Measurements from ENCODE around the gene ALPG.
"Not testable (repeated sequence)": the region's sequence is repeated elsewhere in the genome, so short reads cannot be mapped to it uniquely, and the experiment has no call there.

ALPG gene

GRCh38 chr2:232398293-232399034 is 8.2 kb upstream of the ALPG start:
- DNase-seq (ENCODE audit: low spot score): no peak

DNA sequence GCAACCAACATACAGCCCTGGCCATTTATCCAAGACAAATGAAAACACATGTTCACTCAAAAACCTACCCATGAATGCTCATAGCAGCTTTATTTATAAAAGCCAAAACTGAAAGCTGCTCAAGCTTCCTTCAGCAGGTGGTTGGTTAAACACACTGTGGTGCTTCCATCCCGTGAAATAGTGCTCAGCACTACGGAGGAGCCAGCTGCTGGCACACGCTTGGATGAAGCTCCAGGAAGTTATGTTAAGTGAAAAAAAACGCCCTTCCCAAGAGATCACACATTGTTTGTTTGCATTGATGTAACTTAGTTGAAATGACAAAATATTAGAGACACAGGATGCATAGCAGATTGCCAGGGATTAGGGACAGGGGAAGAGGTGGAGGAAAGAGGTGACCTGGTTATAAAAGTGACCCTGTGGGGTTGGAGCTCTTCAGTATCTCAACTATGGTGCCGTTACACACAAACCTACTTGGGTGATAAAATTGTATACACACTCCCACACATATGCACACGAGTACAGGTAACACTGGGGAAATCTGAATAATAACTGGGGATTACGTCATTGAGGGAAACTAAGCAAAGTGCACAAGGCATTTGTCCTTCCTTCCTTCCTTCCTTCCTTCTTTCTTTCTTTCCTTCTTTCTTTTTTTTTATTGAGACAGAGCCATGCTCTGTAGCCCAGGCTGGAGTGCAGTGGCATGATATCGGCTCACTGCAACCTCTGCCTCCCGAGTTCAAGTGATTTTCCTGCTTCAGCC is 6.2 kb upstream of the ALPG start:
- no peak for DNase-seq (ENCODE audit: low spot score)

DNA sequence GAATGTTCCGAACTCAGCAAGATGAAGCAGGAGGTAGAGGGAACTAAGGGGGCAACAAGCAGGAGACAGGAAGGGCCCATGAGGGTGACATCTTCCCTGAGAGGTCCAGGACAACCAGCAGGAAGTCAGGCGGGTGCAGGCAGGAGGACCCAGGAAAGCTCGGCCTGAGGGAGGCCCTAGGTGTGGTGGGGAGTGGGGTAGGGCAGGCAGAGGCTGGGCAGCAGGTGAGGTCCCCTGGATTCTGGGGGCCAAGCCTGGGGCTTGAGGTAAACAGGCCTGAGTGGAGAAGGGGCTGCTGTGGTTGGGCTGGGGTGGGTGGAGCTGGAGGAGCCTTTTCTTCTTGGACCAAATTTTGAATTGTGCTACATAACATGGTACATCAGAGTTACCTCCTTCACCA is 4.1 kb upstream of the ALPG start:
- DNase-seq (ENCODE audit: low spot score): no peak

DNA sequence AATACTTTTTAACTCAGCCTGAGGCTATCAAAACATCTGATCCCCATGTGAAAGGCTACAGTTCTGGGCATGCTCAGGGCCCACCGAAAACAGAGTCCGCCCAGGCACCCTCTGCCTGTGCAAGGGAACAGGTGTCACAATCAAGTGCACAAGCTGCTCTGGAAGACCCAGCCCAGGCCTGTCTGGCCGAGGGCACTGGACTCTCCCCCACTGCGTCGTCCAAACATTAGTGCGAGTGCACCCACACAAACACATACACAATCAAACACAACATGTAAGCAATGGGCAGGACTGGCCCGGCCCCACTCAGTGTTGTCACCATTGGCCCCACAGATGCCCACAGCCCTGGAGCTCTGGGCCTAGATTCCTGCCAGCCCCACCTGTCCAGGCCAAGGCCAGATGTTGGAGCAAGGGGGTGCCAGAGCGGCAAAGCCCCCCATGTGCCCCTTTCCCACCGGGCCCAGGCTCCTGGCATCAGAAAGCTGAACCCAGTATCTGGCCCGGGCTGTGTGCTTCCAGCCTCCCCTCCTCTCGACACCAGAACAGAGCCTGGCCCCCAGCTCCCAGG is 617 bp upstream of the ALPG start:
- DNase-seq (ENCODE audit: low spot score): no peak

DNA sequence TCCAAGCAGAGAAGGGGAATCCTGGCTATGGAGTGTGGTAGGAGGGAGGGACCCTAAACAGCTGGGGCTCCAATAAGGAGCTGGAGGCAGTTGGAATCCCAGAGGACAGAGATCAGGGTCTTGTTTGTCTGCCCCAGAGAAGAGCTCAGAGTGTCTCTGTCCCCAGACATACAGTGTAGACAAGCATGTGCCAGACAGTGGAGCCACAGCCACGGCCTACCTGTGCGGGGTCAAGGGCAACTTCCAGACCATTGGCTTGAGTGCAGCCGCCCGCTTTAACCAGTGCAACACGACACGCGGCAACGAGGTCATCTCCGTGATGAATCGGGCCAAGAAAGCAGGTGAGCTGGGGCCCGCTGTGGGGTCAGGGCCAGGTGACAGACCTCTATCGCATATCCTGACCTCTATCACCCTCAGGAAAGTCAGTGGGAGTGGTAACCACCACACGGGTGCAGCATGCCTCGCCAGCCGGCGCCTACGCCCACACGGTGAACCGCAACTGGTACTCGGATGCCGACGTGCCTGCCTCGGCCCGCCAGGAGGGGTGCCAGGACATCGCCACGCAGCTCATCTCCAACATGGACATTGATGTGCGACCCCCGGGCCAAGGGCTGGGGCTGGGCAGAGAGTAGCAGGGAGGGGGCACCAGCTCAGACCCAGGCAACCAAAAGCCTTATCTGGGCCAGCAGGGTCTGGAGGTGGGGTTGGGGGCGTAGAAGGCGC is 945 bp downstream of the ALPG start:
- DNase-seq (ENCODE audit: low spot score): not testable (repeated sequence)

DNA sequence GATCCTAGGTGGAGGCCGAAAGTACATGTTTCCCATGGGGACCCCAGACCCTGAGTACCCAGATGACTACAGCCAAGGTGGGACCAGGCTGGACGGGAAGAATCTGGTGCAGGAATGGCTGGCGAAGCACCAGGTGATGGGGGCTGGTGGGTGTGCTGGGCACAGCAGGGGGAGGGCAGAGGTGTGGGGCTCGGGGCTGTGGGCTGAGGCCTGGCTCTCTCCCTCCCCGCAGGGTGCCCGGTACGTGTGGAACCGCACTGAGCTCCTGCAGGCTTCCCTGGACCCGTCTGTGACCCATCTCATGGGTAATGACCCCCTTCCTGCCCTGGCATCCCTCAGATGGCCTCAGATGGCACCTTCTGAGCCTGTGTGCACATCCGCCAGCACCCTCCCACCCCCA is 1.6 kb downstream of the ALPG start:
- DNase-seq (ENCODE audit: low spot score): not testable (repeated sequence)

DNA sequence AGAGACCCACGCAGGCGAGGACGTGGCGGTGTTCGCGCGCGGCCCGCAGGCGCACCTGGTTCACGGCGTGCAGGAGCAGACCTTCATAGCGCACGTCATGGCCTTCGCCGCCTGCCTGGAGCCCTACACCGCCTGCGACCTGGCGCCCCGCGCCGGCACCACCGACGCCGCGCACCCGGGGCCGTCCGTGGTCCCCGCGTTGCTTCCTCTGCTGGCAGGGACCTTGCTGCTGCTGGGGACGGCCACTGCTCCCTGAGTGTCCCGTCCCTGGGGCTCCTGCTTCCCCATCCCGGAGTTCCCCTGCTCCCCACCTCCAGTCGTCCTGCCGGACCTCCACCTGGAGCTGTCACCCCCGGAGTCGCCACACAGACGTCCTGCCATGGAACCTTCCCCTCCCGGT is 3.0 kb downstream of the ALPG start:
- not testable (repeated sequence) for DNase-seq (ENCODE audit: low spot score)

DNA sequence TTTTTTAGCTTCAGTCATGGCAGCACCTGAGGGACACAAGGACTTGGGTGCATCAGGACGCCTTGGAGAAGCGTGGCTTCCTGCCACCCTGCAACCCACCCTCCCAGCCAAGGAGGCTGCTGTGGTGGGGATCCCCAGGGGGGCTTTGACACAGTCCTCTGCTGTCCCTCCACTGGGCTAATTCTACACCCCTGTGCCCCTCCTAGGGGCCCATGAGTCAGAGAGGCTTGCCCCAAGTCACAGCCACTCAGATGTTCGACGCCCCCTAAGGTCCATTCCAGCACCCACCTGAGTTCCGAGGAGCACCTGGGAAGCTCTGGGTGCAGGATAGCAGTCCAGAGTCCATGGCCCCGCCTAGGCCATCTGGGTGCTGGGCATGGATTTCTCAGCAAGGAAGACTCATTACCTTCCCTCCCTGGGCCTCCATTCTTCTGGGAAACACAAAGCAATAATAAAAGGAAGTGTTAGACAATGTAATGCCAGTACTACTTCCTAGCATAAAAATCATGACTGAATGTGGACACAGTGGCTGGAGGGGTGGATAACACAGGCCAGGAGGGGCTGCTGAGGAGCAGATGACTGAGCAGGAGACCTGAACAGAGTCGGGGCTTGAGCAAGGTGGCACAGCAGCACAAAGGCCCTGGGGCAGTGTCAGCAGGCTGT is 3.7 kb downstream of the ALPG start:
- no peak for DNase-seq (ENCODE audit: low spot score)

- no peak for DNase-seq (ENCODE audit: low spot score)
Measured at GRCh38 chr2:232411901-232412629, 5.4 kb downstream of the ALPG start.

- DNase-seq (ENCODE audit: low spot score): no peak
Measured at GRCh38 chr2:232412986-232413385, 6.3 kb downstream of the ALPG start.

DNA sequence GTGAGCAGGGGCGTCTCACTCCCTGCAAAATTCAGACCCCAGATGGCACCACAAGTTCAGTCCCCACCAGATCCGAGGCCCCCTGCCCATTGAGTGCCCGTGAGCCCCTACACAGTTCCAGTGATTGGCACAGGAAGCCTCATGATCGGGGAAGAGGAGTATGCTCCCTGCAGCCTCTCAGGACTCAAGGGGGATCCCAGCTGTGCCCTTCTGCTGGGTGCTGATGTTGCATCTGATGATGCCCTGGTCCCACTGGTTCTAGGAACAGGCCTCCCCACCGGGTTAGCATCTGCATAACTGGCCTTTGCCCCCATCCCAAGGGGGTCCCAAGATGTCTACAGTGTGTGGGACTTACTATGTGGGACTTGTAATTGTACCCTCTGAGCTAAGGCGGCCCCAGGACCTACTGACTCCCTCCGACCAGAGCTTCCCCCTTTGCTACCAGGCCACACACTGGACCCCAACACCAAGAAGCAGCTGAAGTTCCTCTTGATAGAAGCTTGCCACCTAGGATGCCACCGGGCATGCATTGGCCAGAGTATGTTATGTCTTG is 8.6 kb downstream of the ALPG start:
- DNase-seq (ENCODE audit: low spot score): no peak

- no peak for DNase-seq (ENCODE audit: low spot score)
Measured at GRCh38 chr2:232415736-232416520, 9.3 kb downstream of the ALPG start.

DNA sequence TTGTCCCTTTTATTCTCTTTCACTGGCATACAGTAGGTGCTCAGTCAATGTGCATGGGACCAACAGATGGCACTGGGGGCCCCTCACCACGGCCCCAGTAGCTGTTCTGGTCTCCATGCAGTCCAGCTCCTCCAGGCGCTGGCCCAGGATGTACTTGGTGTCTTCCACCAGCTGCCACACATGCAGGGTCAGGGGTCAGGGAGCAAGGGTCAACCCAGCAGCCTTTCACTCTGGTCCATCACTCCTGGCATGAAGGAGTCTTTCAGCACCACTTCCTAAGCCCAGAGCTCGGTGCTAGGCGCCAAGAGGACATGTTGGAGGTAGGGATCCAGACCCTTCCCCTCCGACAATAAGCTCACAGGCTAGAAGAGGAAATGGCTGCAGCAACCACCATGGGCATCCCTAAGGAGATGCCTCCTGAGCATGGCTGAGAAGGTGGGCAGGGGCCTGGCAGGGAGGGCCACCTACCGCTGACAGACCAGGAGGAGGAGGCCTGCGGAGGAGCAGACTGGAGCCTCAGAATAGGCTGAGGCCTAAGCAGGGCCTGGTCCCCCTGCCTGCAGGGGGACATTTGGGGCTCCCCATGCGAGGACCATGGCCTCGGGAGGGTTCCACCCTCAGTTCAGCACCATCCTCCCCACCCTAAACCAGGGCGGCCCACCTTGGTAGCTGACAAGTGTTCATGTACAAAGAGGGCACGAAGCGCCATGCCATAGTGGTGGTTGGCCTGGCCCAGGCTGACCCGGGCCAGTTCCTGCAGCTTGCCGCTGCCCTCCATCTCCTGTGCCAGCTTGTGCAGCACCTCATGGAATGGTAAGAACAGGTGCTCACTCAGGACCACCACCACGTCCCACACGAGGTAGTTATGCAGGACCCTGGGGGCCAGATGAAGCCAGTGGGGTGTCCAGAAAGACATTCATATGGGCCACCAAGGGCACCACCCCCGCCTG is 10.2 kb downstream of the ALPG start:
- DNase-seq (ENCODE audit: low spot score): no peak

GRCh38 chr2:232417489-232417888 is 10.8 kb downstream of the ALPG start:
- DNase-seq (ENCODE audit: low spot score): no peak

DNA sequence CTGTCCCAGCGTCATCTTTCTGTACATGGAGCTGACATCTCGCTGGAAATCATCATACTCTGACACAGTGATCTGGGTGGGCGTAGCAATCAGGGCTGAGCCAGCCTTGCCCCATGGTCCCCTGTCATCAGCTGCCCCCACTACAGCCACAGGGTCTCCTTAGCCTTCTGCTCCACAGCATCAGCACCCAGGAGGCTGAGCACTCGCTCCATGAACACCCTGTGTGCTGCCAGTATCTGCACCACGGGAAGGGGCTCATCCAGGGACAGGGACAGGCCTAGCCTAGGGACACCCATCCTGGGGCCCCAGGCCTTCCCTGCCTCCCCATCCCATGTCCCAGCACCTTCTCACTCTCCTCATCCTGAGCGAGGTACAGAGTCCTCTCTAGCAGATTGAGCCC is 11.4 kb downstream of the ALPG start:
- no peak for DNase-seq (ENCODE audit: low spot score)

DNA sequence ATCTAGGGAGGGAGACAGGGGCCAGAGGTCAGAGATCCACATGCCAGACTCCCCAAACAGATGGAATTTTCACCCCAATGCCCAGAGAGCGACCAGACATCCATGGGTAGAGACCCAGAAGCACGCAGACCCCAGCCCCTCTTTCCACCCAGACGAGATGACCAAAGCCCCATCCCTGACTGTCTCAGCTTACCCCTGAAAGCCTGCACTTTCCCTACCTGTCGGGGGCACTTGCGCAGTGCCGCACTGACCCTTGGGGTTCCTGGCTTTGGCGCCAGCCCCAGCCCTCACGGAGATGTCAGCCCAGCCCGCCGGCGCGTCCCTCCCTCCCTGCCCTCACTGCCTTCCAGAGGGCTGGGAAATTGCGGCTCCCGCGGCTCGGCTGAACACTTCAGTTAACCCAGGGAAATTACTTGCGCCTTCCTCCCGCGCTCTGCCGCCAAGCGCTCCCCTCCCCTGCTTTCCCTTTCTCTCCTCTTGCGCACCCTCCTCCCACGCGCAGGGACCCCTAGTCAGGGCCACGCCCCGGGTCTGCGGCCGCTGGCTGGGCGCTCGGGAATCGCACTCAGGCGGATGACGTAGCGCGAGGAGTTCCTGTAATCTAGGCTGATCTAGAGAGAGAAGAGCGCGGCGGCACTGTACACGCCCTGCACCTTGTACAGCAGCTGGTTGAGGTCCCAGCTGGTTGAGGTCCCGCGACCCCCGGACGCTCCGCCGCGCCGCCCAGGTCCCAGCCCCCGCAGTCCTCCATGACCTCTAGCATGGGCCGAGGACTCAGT is 12.0 kb downstream of the ALPG start:
- no peak for DNase-seq (ENCODE audit: low spot score)

GRCh38 chr2:232419245-232420072 is 12.8 kb downstream of the ALPG start:
- no peak for DNase-seq (ENCODE audit: low spot score)
